ENCODE measurements around the gene SECISBP2L. TPM values are rescaled to one million over a fixed set of nuclear protein-coding genes. Genes with fewer than 3 reads are reported as not detected.
A peak's percentile ranks its signal among the peaks of the same experiment; 100 is the strongest.

SECISBP2L gene
- total and polyA plus RNA-seq, 2 of the 4 experiments (the other 2 are of a cell fraction), result 13.1 to 34.1 TPM

- no peaks in the 10 kb centered on the region for H3K9me3 ChIP-seq (ENCODE audit: control insufficient read depth, insufficient read depth, low read length)
- intact Hi-C loops (cut with micrococcal nuclease), result no loop called here
- H2AK9ac ChIP-seq (replicated peaks; ENCODE audit: low read depth, low read length, poor library complexity), result no peak overlapping the region
- no peak overlapping the region for H2AFZ ChIP-seq (replicated peaks; ENCODE audit: low read length, poor library complexity)
- H3K14ac ChIP-seq (replicated peaks; ENCODE audit: low read depth, low read length), result no peak overlapping the region
- no peaks in the 10 kb centered on the region for H3K4me1 ChIP-seq (ENCODE audit: control insufficient read depth, insufficient read depth, low read length)
- H3K36me3 ChIP-seq (ENCODE audit: control insufficient read depth, insufficient read depth, low read length), result no peaks in the 10 kb centered on the region
- no peak overlapping the region for H3K18ac ChIP-seq (ENCODE audit: low read depth, low read length)
- dilution Hi-C loops (cut with HindIII; ENCODE audit: low sequenced_read_pairs, unreplicated experiment), result no loop called here
- DNase-seq (no peak), ATAC-seq (ENCODE audit: low read depth) (no peak)
- H2BK120ac ChIP-seq (ENCODE audit: low read depth, low read length), result no peak overlapping the region
- H3K23ac ChIP-seq (ENCODE audit: low read depth, low read length), result no peak overlapping the region
- no peak overlapping the region for H2BK20ac ChIP-seq (ENCODE audit: low read depth, low read length)
- H3K4ac ChIP-seq (ENCODE audit: low read depth, low read length), result no peak overlapping the region
- in situ Hi-C loops (cut with MboI; ENCODE audit: low sequenced_read_pairs), result no loop called here
- H2BK5ac ChIP-seq (ENCODE audit: low read depth, low read length, poor library complexity, severe bottlenecking), result no peak overlapping the region
- no peak overlapping the region for H3K9ac ChIP-seq (ENCODE audit: low read depth, low read length)
- H3K9me1 ChIP-seq (ENCODE audit: insufficient read depth, low read length), result no peaks in the 10 kb centered on the region
- no peak overlapping the region for H3K4me3 ChIP-seq (ENCODE audit: insufficient read depth, low read depth, low read length)
- no peak overlapping the region for H3K56ac ChIP-seq (ENCODE audit: extremely low read depth, insufficient read depth, low read length)
- H4K5ac ChIP-seq (ENCODE audit: low read depth, low read length), result peak overlapping the region; percentile 32; the same call in 1 of the 2 replicates
- WGBS, 2 experiments (ENCODE audit: extremely low coverage in 2 of 2, insufficient read length in 1 of 2), result 83% methylated on average over 1 of the region's 4 CpGs; no CpG with 5 or more reads in 1 of the 2 experiments
- no TSS peak for BruUV-seq (replicated peaks)
- no peaks in the 10 kb centered on the region for H3K79me1 ChIP-seq (ENCODE audit: low read depth in 1 of 2, low read length in 2 of 2)
- POLR2A ChIA-PET (ENCODE audit: unreplicated experiment), result no interaction called here
- no peak overlapping the region for H2BK15ac ChIP-seq (ENCODE audit: low read depth, low read length)
- CTCF ChIA-PET, result no interaction called here
- H3K4me2 ChIP-seq (ENCODE audit: low read depth, low read length), result no peak overlapping the region
- H4K8ac ChIP-seq (ENCODE audit: low read depth in 2 of 2, low read length in 2 of 2), result no peak overlapping the region
- no peak overlapping the region for H3K27ac ChIP-seq (ENCODE audit: insufficient read depth, low read length)
- no peak overlapping the region for H2AK5ac ChIP-seq (ENCODE audit: low read depth, low read length)
- TF ChIP-seq RAD21 (IDR thresholded peaks at IDR 0.05; ENCODE audit: low read length) (no peak), SMC3 (IDR thresholded peaks at IDR 0.05; ENCODE audit: low read depth, low read length) (no peak), CHD1 (IDR thresholded peaks at IDR 0.05; ENCODE audit: low read depth, low read length) (no peak), MXI1 (IDR thresholded peaks at IDR 0.05; ENCODE audit: borderline replicate concordance, low read depth, low read length) (no peak), NFE2L2 (IDR thresholded peaks at IDR 0.05; ENCODE audit: low read depth, low read length) (no peak), MAZ (IDR thresholded peaks at IDR 0.05; ENCODE audit: borderline replicate concordance, low read depth, low read length) (no peak), CEBPB (IDR thresholded peaks at IDR 0.05; ENCODE audit: low read depth, low read length) (no peak), RCOR1 (IDR thresholded peaks at IDR 0.05; ENCODE audit: insufficient replicate concordance, low read length) (no peak), RFX5 (IDR thresholded peaks at IDR 0.05; ENCODE audit: low read depth, low read length) (no peak), POLR2A (IDR thresholded peaks at IDR 0.05; ENCODE audit: low read depth, low read length) (no peak), ELK1 (IDR thresholded peaks at IDR 0.05; ENCODE audit: borderline replicate concordance, low read depth, low read length) (no peak)
- TF ChIP-seq, protein P1, sequence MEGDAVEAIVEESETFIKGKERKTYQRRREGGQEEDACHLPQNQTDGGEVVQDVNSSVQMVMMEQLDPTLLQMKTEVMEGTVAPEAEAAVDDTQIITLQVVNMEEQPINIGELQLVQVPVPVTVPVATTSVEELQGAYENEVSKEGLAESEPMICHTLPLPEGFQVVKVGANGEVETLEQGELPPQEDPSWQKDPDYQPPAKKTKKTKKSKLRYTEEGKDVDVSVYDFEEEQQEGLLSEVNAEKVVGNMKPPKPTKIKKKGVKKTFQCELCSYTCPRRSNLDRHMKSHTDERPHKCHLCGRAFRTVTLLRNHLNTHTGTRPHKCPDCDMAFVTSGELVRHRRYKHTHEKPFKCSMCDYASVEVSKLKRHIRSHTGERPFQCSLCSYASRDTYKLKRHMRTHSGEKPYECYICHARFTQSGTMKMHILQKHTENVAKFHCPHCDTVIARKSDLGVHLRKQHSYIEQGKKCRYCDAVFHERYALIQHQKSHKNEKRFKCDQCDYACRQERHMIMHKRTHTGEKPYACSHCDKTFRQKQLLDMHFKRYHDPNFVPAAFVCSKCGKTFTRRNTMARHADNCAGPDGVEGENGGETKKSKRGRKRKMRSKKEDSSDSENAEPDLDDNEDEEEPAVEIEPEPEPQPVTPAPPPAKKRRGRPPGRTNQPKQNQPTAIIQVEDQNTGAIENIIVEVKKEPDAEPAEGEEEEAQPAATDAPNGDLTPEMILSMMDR (conservative IDR thresholded peaks at IDR 0.05; ENCODE audit: low read depth, low read length), result no peak
- H4K20me1 ChIP-seq (ENCODE audit: insufficient read depth, low read length), result no peaks in the 10 kb centered on the region
- H3K27me3 ChIP-seq (ENCODE audit: control insufficient read depth, insufficient read depth, low read length), result no peaks in the 10 kb centered on the region
- no peak overlapping the region for H4K91ac ChIP-seq (ENCODE audit: insufficient read depth, low read depth, low read length)
Measured at GRCh38 chr15:49093252-49094105, 47.2 kb upstream of the SECISBP2L start.
